ENCODE data around the gene FRMD1. TPM values are rescaled to one million over a fixed set of nuclear protein-coding genes. Genes with fewer than 3 reads are reported as not detected.

FRMD1 gene
- total RNA-seq, 3 donors from 2014 or later (not counting 1 experiment from before 2014, with no cell fraction given) = not detected

DNA sequence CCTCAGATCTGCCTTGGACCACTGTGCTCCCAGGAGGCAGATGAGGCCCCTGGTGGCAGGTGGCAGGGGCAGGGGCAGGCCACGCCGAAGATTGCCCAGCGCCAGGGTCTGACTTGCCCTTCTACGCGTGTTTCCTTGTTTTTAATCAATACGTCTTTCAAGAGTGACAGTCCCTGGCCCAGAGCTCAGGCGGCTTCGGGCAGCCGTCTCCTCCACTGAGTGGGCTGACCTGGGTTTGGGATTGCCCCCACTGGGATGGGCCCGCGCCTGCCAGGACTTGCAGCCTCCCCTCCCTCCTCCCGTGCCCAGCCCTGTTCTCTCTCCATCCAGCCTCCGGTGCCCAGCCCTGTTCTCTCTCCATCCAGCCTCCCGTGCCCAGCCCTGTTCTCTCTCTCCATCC, 21.2 kb downstream of the FRMD1 start:
- ATAC-seq = no peak
- no peaks in the 10 kb centered on the region for H3K27me3 ChIP-seq (ENCODE audit: control insufficient read depth, insufficient read depth, low read length)
- no peaks in the 10 kb centered on the region for H3K36me3 ChIP-seq (ENCODE audit: control insufficient read depth, insufficient read depth, low read length)
- intact Hi-C loops (cut with micrococcal nuclease) = no loop called here
- 94% methylated on average over 14 of the region's 14 CpGs for WGBS (ENCODE audit: insufficient coverage)
- Mint-ChIP-seq H3K27me3 (ENCODE audit: low read depth in 2 of 2) (no peaks in the 10 kb centered on the region), H3K4me3 (no peak overlapping the region), H3K9me3 (no peaks in the 10 kb centered on the region), H3K27ac (no peak overlapping the region), H3K36me3 (no peaks in the 10 kb centered on the region), H3K4me1 (no peaks in the 10 kb centered on the region)
- no peaks in the 10 kb centered on the region for H3K4me1 ChIP-seq (ENCODE audit: control insufficient read depth, insufficient read depth, low read length)
- no peak overlapping the region for H3K27ac ChIP-seq (ENCODE audit: low read length)
- TF ChIP-seq, protein P1, sequence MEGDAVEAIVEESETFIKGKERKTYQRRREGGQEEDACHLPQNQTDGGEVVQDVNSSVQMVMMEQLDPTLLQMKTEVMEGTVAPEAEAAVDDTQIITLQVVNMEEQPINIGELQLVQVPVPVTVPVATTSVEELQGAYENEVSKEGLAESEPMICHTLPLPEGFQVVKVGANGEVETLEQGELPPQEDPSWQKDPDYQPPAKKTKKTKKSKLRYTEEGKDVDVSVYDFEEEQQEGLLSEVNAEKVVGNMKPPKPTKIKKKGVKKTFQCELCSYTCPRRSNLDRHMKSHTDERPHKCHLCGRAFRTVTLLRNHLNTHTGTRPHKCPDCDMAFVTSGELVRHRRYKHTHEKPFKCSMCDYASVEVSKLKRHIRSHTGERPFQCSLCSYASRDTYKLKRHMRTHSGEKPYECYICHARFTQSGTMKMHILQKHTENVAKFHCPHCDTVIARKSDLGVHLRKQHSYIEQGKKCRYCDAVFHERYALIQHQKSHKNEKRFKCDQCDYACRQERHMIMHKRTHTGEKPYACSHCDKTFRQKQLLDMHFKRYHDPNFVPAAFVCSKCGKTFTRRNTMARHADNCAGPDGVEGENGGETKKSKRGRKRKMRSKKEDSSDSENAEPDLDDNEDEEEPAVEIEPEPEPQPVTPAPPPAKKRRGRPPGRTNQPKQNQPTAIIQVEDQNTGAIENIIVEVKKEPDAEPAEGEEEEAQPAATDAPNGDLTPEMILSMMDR (IDR thresholded peaks at IDR 0.05) = no peak
- DNase-seq = no peak
- H3K4me3 ChIP-seq (ENCODE audit: low read length) = no peak overlapping the region
- H3K9me3 ChIP-seq (ENCODE audit: control insufficient read depth, insufficient read depth, low read length) = no peaks in the 10 kb centered on the region

DNA sequence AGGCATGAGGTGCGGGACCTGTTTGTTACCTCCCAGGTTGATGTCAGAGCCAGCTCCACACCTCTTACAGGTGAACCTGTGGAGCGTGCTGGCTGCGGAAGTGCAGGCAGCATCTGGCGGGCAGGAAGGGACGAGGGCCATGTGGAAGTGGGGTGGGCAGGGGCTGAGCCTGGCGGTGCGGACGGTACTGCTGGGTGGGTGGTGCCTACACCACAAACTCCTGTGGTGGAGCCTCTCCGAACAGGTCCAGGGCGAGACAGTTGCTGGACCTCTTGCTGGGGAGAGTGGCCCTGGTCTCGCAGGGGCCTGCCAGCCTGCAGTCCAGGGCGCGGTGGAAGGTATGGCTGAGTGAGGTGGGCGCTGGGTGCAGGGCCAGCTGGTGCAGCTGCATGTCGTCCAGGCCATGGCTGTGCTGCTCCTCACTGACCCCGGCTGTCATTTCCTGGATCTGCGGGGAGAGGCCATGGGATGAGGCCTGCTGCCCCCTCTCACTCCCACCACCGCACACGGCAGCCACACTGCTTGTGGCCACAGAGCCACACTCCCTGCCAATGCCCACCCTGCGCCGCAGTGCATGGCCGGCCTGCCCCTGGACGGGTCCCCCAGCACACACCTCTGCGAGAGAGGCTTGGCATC, 22.0 kb downstream of the FRMD1 start:
- no peaks in the 10 kb centered on the region for H3K4me1 Mint-ChIP-seq
- Histone ChIP-seq H3K27ac (ENCODE audit: low read length) (no peak overlapping the region), H3K9me3 (ENCODE audit: control insufficient read depth, insufficient read depth, low read length) (no peaks in the 10 kb centered on the region), H3K36me3 (ENCODE audit: control insufficient read depth, insufficient read depth, low read length) (no peaks in the 10 kb centered on the region), H3K27me3 (ENCODE audit: control insufficient read depth, insufficient read depth, low read length) (no peaks in the 10 kb centered on the region), H3K4me1 (ENCODE audit: control insufficient read depth, insufficient read depth, low read length) (no peaks in the 10 kb centered on the region), H3K4me3 (ENCODE audit: low read length) (no peak overlapping the region)
- no peak for DNase-seq
- no peaks in the 10 kb centered on the region for H3K36me3 Mint-ChIP-seq
- intact Hi-C loops (cut with micrococcal nuclease) = no loop called here
- H3K4me3 Mint-ChIP-seq = no peak overlapping the region
- no peaks in the 10 kb centered on the region for H3K9me3 Mint-ChIP-seq
- no peaks in the 10 kb centered on the region for H3K27me3 Mint-ChIP-seq (ENCODE audit: low read depth in 2 of 2)
- ATAC-seq = no peak
- WGBS (ENCODE audit: insufficient coverage) = 85% methylated on average over 24 of the region's 24 CpGs
- TF ChIP-seq, protein P1 (IDR thresholded peaks at IDR 0.05) = no peak
- no peak overlapping the region for H3K27ac Mint-ChIP-seq

DNA sequence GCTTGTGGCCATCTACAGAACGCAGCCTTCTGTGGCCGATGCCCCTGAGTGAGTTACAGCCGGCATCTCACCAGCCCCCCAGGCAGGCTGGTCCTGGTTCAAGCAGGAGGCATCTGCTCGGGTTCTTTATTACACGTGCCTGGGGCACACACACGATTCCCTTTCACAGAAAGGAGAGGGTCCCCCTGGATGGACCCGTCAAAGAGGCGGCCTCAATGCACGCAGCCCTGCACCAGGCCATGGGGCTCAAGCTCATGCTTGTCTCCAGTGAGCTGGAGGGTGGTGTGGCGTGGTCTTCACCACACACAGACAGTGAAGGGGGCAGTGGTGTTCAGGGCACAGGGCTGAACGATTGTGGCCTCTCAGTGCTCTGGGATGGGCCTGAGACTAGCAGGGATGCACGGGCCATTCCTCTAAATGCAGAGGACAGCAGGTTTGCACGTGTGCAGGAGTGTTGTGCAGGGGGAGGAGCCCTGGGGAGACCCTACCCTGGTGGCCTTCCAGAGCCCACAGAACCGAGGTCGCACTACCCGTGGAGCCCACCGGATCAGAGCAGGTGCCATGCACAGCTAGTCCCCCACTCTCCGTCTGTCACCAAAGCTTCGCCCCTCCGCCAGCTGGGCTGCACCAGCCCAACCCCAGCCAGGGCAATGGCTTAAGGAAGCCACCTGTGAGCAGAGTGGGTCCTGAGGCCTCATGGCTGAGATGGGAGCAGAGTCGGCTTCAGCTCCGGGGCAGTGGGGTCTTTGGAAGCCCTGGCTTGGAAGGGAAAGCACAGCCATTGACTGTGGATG, 23.1 kb downstream of the FRMD1 start:
- WGBS (ENCODE audit: insufficient coverage) = 87% methylated on average over 22 of the region's 22 CpGs
- intact Hi-C loops (cut with micrococcal nuclease) = no loop called here
- Mint-ChIP-seq H3K27ac (no peak overlapping the region), H3K27me3 (ENCODE audit: low read depth in 2 of 2) (no peaks in the 10 kb centered on the region), H3K9me3 (no peaks in the 10 kb centered on the region), H3K4me1 (no peaks in the 10 kb centered on the region), H3K36me3 (no peaks in the 10 kb centered on the region), H3K4me3 (no peak overlapping the region)
- H3K4me3 ChIP-seq (ENCODE audit: low read length) = no peak overlapping the region
- no peaks in the 10 kb centered on the region for H3K36me3 ChIP-seq (ENCODE audit: control insufficient read depth, insufficient read depth, low read length)
- no peaks in the 10 kb centered on the region for H3K9me3 ChIP-seq (ENCODE audit: control insufficient read depth, insufficient read depth, low read length)
- H3K27me3 ChIP-seq (ENCODE audit: control insufficient read depth, insufficient read depth, low read length) = no peaks in the 10 kb centered on the region
- no peak for DNase-seq
- ATAC-seq = no peak
- TF ChIP-seq, protein P1 (IDR thresholded peaks at IDR 0.05) = no peak
- no peak overlapping the region for H3K27ac ChIP-seq (ENCODE audit: low read length)
- no peaks in the 10 kb centered on the region for H3K4me1 ChIP-seq (ENCODE audit: control insufficient read depth, insufficient read depth, low read length)

Data from natural killer cell (primary cell).